Activated naive CD4-positive, alpha-beta T cell treated with anti-CD3 and anti-CD28 coated beads, Interleukin-2, amount 50 U/mL, for 16 hours (primary cell): ENCODE measurements around the gene BTRC.
A peak's percentile ranks its signal among the peaks of the same experiment; 100 is the strongest.

Experiments used
- DNase-seq: peaks from one replicate; pipeline ENCODE4 v3.0.0-alpha.2; 2020

BTRC gene

DNA sequence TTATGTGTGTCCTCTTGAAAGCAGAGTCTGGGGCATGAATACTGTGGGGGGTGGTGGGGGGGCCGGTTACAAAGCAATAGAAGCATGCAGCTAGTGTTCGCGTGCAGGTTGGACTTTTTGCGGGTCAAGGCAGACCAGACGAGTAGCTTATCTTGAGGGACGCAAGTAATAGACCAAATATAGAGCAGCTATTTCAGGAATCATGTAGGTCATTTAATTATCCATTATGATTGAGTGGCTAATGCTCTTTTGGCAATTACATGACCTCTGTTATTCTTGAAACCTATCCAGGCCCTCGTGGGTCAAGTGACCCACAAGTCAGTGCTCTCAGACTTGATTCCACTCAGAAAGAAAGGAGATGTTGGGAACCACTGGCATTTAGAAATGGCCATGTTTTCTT is 93.0 kb downstream of the BTRC start:
- no peak for DNase-seq

DNA sequence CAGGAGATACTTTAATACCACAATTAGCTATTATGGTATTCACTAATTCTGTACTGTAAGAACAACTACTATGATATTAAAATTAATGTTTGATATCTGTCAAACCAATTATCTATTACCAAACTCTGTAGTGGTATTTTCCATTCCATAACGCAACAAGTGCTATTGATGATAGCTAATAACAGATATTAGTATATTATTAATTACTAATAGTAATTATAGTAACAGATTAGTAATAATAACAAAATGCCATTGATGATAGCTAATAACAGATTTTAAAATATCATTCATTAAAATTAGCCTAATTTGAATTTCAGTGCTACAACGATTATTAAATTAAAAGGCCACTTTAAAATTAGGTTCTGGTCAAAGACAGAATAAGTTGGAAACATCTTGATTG is 93.5 kb downstream of the BTRC start:
- DNase-seq: no peak

DNA sequence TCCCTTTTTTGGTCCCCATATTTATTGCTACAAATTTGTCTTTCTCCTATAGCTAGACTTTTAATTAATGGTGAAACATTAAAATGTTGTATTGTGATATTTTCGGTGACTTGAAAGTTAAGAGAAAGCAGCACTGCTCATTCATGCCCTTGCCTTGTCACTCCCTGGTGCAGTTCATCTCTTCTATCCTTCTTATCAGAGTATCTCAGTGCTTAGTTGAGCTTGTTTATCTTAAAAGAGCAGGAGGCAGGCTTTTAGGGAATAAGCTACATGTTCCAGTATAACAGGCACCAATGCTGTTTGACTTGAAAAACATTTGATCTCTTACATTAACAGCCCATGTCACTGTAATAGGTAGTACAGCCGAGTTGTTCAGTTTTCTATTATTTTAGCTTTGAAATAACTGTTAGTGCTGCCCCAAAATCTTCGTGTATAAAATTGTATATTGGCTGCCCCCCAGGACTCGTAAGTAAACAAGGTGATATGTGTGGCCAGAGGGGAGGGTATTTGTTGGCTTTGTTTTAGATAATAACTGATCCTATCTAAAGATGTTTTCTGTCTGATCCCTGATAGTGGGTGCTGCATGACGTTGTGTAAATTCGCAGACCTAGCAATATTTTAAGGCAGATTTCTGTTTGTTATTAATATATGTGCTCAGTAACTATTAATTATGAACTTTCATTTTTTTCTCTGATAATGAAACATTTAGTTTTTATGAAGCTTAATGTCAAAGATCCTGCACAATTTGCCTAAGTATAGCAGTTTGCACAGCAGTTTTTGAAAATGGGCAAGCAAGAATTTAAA is 96.5 kb downstream of the BTRC start:
- DNase-seq: no peak

DNA sequence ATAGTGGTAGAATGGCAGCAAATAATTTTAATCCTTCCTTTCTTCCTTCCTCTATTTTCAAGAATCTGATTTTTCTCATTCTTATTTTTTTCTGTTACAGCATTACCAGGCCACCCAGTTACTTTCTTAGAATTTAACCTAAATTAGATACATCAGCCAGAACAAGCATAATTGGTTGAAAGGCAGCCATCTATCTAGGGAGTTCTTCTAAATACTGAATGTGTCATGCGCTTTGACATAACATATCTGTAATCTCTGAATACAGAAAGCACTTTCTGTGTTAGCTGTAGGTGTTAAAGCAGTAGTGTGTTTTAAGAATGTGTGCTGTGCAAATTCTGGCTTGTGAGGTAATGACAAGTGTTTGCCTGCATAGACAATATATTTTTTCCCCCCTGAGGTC is 97.3 kb downstream of the BTRC start:
- no peak for DNase-seq

DNA sequence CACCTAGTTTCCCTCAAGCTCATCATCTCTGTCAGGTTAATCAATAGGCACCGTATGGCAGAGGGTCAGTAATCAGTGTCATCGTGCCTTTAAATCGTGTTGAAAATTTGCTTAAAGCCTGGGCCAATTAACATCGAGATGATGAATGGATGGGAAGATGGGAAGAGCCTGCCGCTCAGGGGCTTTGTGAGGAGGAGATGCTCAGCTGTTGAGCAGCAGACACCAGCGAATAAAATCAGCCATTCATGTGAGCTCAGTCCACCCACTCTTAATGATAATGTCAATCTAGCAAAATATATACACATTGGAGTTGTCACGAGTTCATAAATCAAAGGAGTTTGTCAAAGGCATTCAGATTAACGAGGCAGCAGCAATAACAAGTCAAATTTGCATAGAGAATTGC is 97.7 kb downstream of the BTRC start:
- no peak for DNase-seq

DNA sequence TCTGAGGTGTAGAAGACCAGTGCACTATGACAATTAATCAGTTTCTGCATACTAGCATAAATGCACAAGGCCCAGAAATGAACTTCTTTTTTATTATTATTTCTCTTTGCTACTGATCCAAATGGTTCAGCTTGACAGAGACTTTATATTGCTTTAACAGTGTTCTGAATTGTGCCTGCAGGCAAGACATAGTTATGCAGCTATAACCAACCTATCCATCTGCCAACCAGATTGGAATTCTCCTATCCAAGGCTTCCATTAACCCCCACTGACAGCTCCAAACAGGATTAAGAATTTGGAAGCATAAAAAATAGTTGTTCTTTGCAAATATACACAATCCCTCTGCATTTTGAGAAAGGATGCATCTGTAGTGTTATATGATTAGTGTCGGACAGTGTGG is 98.2 kb downstream of the BTRC start:
- DNase-seq: no peak

DNA sequence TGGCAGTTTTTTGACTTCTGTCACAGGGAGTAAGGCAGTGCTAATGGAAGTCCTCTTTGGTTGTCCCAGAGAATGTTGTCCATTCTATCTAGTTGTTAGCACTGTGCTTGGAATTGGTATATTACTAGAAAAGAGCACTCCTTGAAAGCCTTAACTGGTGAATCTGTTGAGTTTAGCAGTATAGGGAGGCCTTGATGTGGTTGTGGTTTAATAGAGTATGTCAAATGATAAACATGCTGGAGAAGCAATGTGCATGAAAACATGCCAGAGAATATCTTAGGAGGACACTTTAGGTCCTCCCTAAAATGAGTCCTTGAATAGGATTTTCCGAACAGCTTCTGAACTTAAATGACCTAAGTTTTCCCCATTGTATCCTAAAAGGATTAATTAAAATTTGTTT is 98.6 kb downstream of the BTRC start:
- DNase-seq: no peak

DNA sequence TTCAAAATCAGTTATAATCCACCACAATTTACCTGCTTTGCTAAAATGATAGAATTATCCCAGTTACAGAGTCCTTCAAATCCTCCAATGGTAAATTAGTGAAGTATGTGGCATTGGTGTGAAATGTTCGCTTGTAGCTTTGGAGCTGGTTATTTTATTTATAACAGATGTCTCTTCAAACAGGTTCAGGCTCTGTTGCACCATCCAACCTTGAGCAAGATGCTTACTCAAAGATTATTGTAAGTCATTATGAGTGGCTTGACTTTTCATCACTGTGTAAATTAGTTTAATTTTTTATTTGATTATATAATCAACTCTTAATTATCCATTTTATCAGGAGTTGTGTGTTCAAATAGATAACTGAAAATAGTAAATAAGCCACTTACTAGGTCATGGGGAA is 99.4 kb downstream of the BTRC start:
- no peak for DNase-seq

DNA sequence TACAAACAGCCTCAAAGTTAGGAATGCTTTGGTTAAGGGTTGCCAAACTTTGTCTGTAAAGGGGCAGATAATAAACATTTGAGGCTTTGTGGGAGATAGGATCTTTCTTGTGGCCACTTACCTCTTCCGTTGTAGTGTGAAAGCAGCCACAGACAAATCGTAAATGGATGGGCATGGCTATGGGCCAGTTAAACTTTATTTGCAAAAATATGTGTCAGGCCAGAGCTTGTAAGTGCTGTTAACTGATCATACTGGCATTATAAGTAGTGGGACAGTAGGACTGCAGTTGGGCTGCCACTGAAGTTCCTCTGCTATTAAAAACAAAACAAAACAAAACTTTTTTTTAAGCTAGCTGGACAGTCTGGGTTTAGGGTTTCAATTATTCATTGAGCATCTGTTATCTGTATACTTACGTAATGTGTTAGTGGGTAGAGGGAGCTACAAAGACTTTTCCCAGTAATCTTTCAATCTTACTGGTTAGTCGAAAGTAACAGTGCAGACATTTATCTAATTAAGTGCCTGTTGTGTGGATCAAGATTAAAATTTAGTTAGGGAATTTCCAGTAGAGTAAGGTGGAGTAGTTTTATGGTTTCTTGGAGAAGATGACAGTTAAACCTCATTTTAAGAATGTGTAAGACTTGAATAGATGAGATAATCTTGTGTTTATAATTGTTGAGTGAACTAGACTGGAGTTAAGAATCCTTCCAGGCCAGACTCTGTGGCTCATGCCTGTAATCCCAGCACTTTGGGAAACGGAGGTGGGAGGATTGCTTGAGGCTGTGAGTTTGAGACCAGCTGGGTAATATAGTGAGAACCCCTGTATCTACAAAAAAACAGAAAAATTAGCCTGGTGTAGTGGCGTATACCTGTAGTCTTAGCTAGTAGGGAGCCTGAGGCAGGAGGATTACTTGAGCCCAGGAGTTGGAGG is 100.1 kb downstream of the BTRC start:
- DNase-seq: no peak

DNA sequence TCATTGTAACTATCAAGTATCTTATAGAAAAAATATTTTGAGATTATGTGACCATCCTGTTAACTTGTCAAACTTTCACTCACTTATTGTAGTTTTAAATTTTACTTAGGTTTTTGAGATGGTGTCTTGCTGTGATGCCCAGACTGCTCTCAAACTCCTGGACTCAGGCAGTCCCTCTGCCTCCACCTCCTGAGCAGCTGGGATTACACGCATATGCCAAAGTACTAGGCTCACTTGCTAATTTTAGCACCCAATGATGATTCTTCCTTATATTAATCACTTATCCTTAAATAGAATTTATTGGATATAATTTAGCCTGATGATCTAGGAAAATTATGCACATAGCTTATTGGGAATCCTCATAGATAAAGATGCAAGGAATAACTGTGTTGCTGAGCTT is 104.9 kb downstream of the BTRC start:
- no peak for DNase-seq

DNA sequence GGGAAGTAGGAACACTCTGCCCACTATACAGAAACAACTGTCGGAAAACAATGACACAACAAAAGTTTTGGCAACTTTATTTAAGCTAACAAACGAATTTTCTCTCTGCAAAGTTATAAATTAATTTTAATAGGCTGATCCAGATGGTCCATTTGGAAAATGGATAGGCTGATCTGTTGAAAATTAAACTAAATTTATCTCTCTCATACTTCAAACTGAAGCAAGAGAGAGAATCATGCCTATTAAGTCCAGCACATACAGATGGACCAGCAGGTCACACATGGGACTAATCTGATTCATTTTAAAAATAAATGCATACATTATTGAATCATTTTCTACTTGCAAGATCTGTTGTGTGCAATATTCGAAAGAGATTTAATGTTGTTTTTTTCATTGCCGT is 110.1 kb downstream of the BTRC start:
- DNase-seq: no peak

DNA sequence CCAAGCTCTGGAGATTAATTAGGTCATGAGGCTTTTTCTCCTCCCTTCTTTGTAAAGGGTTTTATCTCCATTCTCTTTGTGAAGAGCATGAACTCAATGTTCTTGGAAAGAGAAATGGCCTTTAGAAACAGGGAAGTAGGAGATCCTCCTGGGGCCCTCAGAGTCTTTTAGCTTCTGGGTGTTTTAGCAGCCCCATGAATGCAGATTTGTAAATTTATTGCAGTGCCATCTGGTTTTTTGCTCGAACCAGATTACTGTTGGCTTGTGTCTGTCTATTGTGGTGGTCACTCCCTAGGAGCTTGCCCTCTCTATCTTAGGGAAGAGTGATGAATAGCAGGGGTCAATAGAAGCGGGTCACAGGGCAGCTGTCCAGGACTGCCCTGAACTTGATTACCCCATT is 110.6 kb downstream of the BTRC start:
- DNase-seq: no peak

DNA sequence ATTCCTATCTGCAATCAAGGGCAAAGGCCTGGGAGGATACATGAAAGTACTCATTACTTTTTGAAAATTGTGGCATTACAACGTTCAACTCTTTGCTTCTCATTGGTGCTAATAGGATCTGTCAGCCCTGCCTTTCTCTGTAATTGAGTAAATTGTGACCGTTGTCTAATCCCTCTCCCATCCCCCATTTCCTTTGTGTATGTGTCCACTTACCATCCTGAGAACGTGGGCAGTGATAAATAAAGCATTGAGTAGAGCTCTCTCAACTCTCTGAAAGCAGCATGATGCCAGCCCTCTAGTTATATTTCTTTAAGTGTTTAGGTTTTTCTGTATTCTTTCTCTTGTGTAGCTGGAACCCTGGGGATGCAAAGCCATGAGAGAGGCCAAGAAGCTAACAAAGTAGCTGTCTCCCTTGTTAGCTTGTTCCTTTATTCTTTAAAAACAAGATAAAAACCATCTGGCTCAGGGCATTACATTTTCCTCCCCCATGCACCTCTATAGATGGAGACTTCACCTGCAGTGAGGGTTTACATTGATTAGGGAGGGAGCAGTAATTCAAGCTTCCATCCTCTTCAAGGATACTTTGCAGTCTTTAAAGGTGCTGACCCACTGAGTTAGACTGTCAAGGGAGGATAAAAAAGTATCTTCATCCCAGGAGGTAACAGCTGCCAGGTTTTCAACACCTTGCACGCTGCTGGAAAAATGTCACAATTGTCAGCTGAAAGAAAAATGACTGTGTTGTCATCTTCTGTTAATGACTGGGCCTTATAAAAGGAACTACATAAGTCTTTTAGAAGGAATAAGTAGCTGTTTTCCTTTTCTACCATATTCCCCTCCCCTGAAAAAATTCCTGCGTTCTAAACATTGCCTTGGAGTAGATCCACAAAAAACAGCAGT is 112.3 kb downstream of the BTRC start:
- no peak for DNase-seq

DNA sequence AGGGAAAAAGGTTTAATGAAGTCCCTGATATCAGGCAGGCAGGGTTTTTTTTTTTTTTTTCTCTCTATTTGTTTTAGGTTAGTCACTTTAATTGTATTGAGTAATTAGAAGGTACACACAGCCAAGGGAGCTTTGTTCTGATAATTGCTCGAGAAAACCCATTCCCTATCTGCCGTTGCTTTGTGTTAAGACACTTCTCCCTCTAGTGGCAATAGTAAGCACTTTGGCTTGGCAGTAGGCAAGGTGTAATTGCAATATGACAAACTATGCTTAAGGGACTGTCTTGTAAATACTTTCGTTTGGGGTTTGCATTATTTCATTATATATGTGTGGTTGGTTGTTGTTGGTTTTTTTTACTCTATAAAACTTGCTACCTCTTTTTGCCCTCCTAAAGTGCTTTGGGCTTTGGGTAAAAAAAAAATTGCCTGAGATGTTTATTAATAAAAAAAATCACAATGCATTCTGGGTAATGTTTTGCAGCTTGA is 113.4 kb downstream of the BTRC start:
- peak; percentile 12 for DNase-seq

DNA sequence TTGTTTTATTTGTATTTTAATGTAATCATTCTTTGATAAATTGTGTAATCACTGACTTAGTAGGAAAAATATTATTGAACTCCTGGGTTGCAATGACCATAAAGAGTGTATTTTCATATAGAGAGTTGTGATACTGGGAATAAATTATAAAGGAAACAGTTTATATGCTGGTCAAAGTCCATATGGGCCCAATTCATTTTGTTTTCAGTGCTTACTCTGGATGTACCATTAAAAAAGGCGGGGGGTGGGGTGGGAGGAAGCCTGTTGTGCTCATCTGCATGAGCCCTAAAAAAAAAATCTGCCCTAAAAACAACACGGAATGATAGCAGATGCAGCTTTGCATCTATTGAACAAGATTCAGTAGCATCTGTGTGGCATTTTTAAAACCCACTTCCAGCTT is 114.2 kb downstream of the BTRC start:
- DNase-seq: no peak

DNA sequence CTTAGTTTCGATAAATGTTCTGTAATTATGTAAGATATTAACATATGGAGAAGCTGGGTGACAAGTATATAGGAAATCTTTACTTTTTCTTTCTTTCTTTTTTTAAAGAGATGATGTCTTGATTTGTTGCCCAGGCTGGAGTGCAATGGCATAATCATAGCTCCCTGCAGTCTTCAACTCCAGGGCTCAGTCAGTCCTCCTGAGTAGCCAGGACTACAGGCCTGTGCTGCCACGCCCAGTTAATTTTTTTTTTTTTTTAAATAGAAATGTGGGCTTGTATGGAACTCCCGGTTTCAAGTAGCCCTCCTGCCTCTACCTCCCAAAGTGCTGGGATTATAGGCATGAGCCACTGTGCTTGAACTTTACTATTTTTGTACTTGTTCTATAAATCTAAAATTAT is 122.4 kb downstream of the BTRC start:
- no peak for DNase-seq

DNA sequence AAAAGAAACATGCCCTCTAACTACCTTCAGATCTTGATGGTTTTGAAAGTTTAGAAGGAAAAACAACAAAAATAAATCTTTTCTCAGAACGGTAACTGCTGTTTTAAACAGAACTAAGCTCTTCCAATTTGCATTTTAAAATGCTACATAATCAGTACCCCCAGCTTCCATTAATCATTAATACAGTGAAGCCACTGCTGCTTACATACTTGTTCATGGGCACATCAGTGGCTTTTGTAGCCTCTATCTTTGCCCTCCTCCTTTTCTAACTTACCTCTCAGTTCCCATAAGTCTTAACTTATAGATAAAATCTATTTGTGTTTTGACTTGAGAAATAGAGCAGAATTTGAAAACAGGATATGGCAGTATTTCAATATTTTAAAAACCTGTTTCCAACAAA is 125.0 kb downstream of the BTRC start:
- DNase-seq: no peak

DNA sequence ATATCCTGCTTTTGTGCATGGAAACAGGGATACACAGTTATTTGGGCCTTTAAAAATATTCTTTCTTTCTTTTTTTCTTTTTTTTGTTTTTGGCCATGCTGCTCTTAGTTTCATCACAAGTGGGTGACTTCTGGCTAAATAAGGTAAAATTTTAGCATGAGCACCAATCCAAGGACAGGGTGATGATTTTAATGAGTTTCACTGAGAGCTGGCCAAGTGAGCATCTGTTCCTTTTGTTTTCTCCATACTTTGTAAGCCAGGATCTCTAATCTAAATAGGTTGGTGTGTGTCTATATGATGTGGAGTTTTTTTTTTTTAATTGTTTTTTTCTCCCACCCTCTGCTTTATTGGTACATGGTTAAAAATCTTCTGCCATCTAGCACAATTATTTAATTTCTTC is 127.3 kb downstream of the BTRC start:
- no peak for DNase-seq

DNA sequence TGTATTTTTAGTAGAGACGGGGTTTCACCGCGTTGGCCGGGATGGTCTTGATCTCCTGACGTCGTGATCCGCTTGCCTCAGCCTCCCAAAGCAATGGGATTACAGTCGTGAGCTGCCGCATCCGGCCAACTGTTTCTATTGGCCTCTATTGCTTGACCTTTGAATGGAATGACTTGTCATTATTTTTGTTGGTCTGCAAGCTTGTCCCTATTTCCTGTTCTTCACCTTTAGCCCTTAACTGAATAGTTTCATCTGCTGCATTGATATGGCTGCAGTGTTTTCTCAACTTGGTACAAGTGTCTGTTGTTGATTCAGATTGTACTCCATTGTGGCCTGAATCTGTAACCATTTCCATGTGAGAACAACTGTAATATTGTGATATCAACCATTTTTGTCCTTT is 128.6 kb downstream of the BTRC start:
- DNase-seq: no peak

DNA sequence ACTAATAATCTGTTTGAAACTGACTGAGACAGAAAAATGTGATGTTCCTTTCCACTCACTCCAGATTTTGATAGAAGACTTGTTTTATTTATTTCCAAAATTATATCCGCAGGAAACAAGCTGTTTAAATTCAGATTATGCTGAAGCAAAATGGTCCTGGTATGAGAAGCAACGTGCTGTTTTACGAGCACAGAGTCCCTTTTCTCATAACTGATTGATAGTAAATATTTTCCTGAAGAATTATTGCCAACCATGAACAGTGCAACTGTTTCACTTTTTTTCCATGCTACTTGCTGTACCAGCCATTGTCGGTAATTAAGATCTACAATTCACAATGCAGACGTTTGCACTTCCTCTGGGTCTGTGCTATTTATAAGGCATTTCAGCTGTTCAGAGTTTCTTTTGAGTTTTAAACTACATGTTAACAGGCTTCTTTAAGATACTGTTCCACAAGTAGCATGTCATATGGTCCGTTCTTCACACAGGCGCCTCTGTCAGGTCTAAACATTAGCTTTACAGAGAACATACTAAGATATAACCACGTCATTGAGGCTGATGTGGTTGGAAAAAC is 130.3 kb downstream of the BTRC start:
- no peak for DNase-seq

DNA sequence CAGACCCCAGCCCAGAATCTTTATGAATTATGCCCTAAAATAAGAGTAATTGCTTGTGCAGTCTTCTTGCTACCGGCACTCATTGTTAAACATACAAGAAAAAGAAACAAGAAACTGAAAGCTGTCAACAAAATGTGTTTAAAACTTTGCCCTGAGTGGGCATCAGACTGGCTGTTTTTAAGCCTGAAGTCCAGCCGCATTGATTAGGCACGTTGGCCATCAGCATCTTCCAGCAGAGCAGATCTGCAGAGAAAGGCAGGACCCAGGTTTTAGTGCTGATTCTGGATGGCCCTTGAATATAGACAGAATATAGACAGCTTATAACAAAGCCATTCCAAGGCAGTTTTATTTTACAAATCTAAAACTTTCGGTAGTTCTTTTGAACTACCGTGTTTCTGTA is 131.2 kb downstream of the BTRC start:
- no peak for DNase-seq

DNA sequence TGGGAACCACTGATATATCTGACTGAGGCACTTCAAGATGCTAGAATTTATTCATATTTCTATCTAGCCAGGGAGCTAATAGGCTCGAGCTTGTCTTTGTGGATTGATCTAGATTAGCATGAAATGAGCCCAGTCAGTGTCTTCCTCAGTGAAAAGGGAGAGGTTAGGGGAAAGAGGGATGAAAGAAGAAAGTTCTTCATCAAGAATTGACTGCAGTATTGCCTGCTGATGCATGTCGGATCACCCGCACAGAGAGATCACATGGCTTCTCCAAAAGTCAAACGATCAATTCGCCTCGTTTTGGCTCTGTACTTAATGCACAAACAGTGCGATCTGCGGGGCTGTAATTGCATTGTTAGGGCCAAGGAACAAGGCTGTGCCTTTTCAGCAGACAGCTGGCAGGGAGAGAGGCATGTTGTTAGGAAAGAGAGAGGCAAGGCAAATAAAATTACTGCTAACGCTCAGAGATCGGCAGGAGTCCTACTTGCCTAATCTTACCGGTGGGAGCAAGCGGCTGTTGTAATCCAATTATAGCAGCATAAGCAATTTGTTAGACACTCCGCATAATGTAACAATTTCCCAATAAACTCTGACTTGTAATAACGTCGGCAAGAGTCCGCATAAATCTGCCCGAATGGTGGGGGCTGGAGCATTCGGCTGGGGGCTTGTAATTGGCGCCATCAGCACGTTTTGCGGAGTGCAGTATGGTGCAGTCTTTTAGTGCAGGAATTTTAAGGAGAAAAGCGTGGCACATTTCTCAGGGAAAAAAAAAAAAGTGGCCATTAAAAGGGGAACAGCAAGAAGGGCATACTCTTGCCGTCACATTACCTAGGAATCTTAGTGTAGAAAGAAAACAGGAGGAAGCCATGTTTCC is 132.0 kb downstream of the BTRC start:
- no peak for DNase-seq
